ENCODE measurements around the gene MAPK8. TPM values are rescaled to one million over a fixed set of nuclear protein-coding genes. Genes with fewer than 3 reads are reported as not detected.

Gene MAPK8
- total RNA-seq, 6 experiments from 2014 or later, result 56.3 to 96.6 (median 74.8) TPM

- DNase-seq, result no peak
Measured at GRCh38 chr10:48446785-48447184, 140.3 kb downstream of the MAPK8 start.

GRCh38 chr10:48447356-48448215 is 141.1 kb downstream of the MAPK8 start:
- Mint-ChIP-seq H3K4me1 (ENCODE audit: low read depth) (peaks cover 59% of the 10 kb centered on the region), H3K9me3 (peaks cover 4% of the 10 kb centered on the region; the same call in 1 of the 2 replicates), H3K4me3 (peak overlapping the region; percentile 26; the same call in 1 of the 2 replicates), H3K36me3 (ENCODE audit: low read depth) (peaks cover 42% of the 10 kb centered on the region), H3K27ac (peak overlapping the region; percentile 93), H3K27me3 (ENCODE audit: insufficient read depth) (peaks cover 30% of the 10 kb centered on the region)
- DNase-seq, result no peak
- no peak for TF ChIP-seq CTCF (IDR thresholded peaks at IDR 0.05)

More at GRCh38 chr10:48446785-48447184, 140.3 kb downstream of the MAPK8 start:
- Mint-ChIP-seq H3K4me1 (ENCODE audit: low read depth) (peaks cover 59% of the 10 kb centered on the region), H3K27ac (peak overlapping the region; percentile 93), H3K36me3 (ENCODE audit: low read depth) (peaks cover 48% of the 10 kb centered on the region), H3K4me3 (peak overlapping the region; percentile 12; the same call in 1 of the 2 replicates), H3K9me3 (peaks cover 4% of the 10 kb centered on the region; the same call in 1 of the 2 replicates), H3K27me3 (ENCODE audit: insufficient read depth) (peaks cover 34% of the 10 kb centered on the region)
- TF ChIP-seq CTCF (IDR thresholded peaks at IDR 0.05), result no peak

GRCh38 chr10:48448796-48449195 is 142.3 kb downstream of the MAPK8 start:
- peaks cover 39% of the 10 kb centered on the region for H3K36me3 Mint-ChIP-seq (ENCODE audit: low read depth)
- peak; percentile 81 for DNase-seq
- H3K4me1 Mint-ChIP-seq (ENCODE audit: low read depth), result peaks cover 52% of the 10 kb centered on the region
- peaks cover 4% of the 10 kb centered on the region; the same call in 1 of the 2 replicates for H3K9me3 Mint-ChIP-seq
- TF ChIP-seq CTCF (IDR thresholded peaks at IDR 0.05), result no peak
- peaks cover 27% of the 10 kb centered on the region for H3K27me3 Mint-ChIP-seq (ENCODE audit: insufficient read depth)
- peak overlapping the region; percentile 93 for H3K27ac Mint-ChIP-seq
- peak overlapping the region; percentile 66 for H3K4me3 Mint-ChIP-seq

DNA sequence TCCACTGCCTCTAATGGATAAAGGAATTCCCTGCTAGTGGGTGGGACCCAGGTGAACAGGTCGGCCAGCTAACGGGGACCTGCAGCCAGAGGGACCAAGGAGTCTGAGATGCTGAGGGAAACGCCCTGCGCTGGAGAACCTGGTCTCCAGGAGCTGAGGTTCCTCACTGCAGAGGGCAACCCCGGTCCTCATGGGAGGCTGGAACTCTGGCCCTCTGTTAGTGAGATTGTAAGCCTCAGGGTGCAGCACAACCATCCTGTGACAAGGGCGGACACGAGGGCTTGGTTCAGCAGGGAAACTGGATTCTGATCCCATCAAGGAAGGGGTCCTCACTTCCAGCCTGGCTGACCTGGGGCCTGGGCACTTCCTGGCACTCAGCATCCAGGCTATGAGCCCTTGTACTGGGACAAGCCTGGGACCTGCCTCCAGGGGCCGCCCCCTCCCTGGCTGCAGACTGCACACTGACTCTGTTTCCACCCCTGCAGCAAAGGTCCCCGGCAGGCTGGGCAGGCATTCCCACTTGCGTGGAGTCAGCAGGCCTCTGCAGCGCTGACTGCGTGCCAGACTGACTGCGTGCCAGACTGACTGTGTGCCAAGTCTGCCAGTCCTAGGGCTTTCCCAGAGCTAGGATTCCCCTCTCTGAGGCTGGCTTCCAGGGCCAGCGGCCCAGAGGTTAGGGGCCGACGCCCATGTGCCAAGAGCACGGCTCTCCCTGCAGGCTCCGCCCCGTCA is 143.2 kb downstream of the MAPK8 start:
- H3K27ac Mint-ChIP-seq, result peak overlapping the region; percentile 93
- no peak for TF ChIP-seq CTCF (IDR thresholded peaks at IDR 0.05)
- peaks cover 43% of the 10 kb centered on the region for H3K4me1 Mint-ChIP-seq (ENCODE audit: low read depth)
- peaks cover 4% of the 10 kb centered on the region; the same call in 1 of the 2 replicates for H3K9me3 Mint-ChIP-seq
- peaks cover 35% of the 10 kb centered on the region for H3K36me3 Mint-ChIP-seq (ENCODE audit: low read depth)
- no peak for DNase-seq
- peaks cover 30% of the 10 kb centered on the region for H3K27me3 Mint-ChIP-seq (ENCODE audit: insufficient read depth)
- H3K4me3 Mint-ChIP-seq, result peak overlapping the region; percentile 66; the same call in 1 of the 2 replicates

DNA sequence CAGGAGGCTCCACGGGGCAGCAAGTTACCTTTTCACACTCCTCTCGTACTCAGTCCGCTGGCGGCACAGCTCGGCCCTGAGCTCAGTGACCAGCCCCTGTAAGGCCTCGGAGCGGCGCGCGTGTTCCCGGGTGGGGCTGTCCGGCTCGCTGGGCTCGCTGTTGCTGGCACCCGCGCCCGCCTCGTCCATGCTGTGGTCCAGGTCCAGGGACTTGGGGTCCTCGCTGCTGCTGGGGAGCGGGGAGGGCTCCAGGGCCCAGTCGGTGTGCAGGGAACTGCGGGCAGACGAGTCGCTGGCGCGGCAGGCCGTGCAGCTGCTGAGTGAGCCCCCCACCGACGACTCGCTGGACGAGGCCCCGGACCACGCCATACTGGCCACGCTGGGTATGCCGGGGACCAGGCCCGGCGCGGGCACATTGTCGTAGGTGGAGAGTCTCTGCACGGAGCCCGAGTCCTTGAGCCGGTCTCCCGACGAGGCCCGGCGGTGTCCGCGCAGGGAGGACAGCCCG is 143.8 kb downstream of the MAPK8 start:
- Mint-ChIP-seq H3K9me3 (peaks cover 4% of the 10 kb centered on the region; the same call in 1 of the 2 replicates), H3K4me1 (ENCODE audit: low read depth) (peaks cover 37% of the 10 kb centered on the region), H3K27ac (no peak overlapping the region), H3K4me3 (no peak overlapping the region), H3K27me3 (ENCODE audit: insufficient read depth) (peaks cover 30% of the 10 kb centered on the region), H3K36me3 (ENCODE audit: low read depth) (peaks cover 35% of the 10 kb centered on the region)
- no peak for DNase-seq
- TF ChIP-seq CTCF (IDR thresholded peaks at IDR 0.05), result no peak
